IMR-90 (cell line): ENCODE data around the gene E2F3. TPM values are rescaled to one million over a fixed set of nuclear protein-coding genes. Genes with fewer than 3 reads are reported as not detected.
A peak's percentile ranks its signal among the peaks of the same experiment; 100 is the strongest.

Experiments used
- ATAC-seq: fragments of 200-7000 bp; cut with Tn5 transposase; 2 replicates; pipeline ENCODE4 v1.9.1; 2020; ENCODE audit warnings: low read depth, mild to moderate bottlenecking, moderate library complexity
- BruUV-seq: library from RNA; stranded (reverse); fragments of 400-500 nt; replicated peaks from 2 replicates; lab custom pipeline; 2021; lab: Mats Ljungman, UMichigan
- CTCF ChIA-PET: fragments of 300-600 bp; formaldehyde crosslinking; extraction: SDS; loops from one replicate; lab custom pipeline; 2021; ENCODE audit warnings: antibody characterized with exemption; lab: Yijun Ruan, JAX
- POLR2A ChIA-PET: fragments of 300-600 bp; sonication (Branson Sonifier 250); formaldehyde crosslinking; loops from one replicate; lab custom pipeline; 2022; ENCODE audit warnings: antibody characterized with exemption; ENCODE audit not compliant: unreplicated experiment; lab: Charles Lee
- DNase-seq: peaks from one replicate; pipeline ENCODE4 v3.0.0; 2013
- H2AFZ ChIP-seq: replicated peaks from 2 replicates; pipeline ENCODE3; 2013; ENCODE audit warnings: low read length, mild to moderate bottlenecking; ENCODE audit not compliant: poor library complexity
- H2AK5ac ChIP-seq: 2 replicates; pipeline ENCODE4 v1.6.1; 2013; ENCODE audit warnings: low read depth, low read length, inconsistent platforms
- H2AK9ac ChIP-seq: replicated peaks from 2 replicates; pipeline ENCODE3; 2013; ENCODE audit warnings: mild to moderate bottlenecking, low read depth, low read length, moderate library complexity; ENCODE audit not compliant: poor library complexity
- H2BK120ac ChIP-seq: 2 replicates; pipeline ENCODE4 v1.6.1; 2013; ENCODE audit warnings: low read depth, low read length, inconsistent platforms
- H2BK15ac ChIP-seq: 3 replicates; pipeline ENCODE4 v1.6.1; 2013; ENCODE audit warnings: low read depth, low read length, inconsistent platforms
- H2BK20ac ChIP-seq: 2 replicates; pipeline ENCODE4 v1.6.1; 2013; ENCODE audit warnings: low read depth, mild to moderate bottlenecking, inconsistent platforms, low read length, moderate library complexity
- H2BK5ac ChIP-seq: 2 replicates; pipeline ENCODE4 v1.6.1; 2013; ENCODE audit warnings: mild to moderate bottlenecking, low read depth, low read length, inconsistent platforms; ENCODE audit not compliant: poor library complexity, severe bottlenecking
- H3K14ac ChIP-seq: replicated peaks from 2 replicates; pipeline ENCODE4 v1.6.1; 2013; ENCODE audit warnings: low read depth, low read length, inconsistent platforms
- H3K18ac ChIP-seq: 2 replicates; pipeline ENCODE4 v1.6.1; 2013; ENCODE audit warnings: low read depth, low read length, control low read depth
- H3K23ac ChIP-seq: 2 replicates; pipeline ENCODE4 v1.6.1; 2013; ENCODE audit warnings: low read depth, low read length, inconsistent platforms
- H3K27ac ChIP-seq: 2 replicates; pipeline ENCODE4 v1.5.1; 2013; ENCODE audit warnings: mild to moderate bottlenecking, control low read depth, low read length; ENCODE audit not compliant: insufficient read depth
- H3K27me3 ChIP-seq: 2 replicates; pipeline ENCODE4 v1.6.1; 2013; ENCODE audit warnings: low read length; ENCODE audit not compliant: control insufficient read depth, insufficient read depth
- H3K36me3 ChIP-seq: 2 replicates; pipeline ENCODE4 v1.6.1; 2013; ENCODE audit warnings: low read length, mixed read lengths; ENCODE audit not compliant: control insufficient read depth, insufficient read depth
- H3K4ac ChIP-seq: 2 replicates; pipeline ENCODE4 v1.6.1; 2013; ENCODE audit warnings: low read depth, low read length, inconsistent platforms
- H3K4me1 ChIP-seq: 2 replicates; pipeline ENCODE4 v1.6.1; 2013; ENCODE audit warnings: low read length, mixed read lengths; ENCODE audit not compliant: control insufficient read depth, insufficient read depth
- H3K4me2 ChIP-seq: 2 replicates; pipeline ENCODE4 v1.6.1; 2013; ENCODE audit warnings: low read depth, mild to moderate bottlenecking, control low read depth, low read length, moderate library complexity
- H3K4me3 ChIP-seq: 2 replicates; pipeline ENCODE4 v1.5.1; 2013; ENCODE audit warnings: low read depth, mild to moderate bottlenecking, control low read depth, low read length, moderate library complexity; ENCODE audit not compliant: insufficient read depth
- H3K56ac ChIP-seq: 2 replicates; pipeline ENCODE4 v1.6.1; 2013; ENCODE audit warnings: low read length, inconsistent platforms; ENCODE audit not compliant: insufficient read depth; ENCODE audit errors: extremely low read depth
- H3K79me1 ChIP-seq, 2 experiments: 2 replicates each; pipeline ENCODE4 v1.6.1; 2013; ENCODE audit warnings: low read length in 2 of 2, inconsistent platforms in 1 of 2, low read depth in 1 of 2
- H3K9ac ChIP-seq: 2 replicates; pipeline ENCODE4 v1.6.1; 2013; ENCODE audit warnings: low read depth, low read length, control low read depth
- H3K9me1 ChIP-seq: 2 replicates; pipeline ENCODE4 v1.6.1; 2013; ENCODE audit warnings: low read length, inconsistent platforms; ENCODE audit not compliant: insufficient read depth
- H3K9me3 ChIP-seq: 2 replicates; pipeline ENCODE4 v1.6.1; 2013; ENCODE audit warnings: low read length; ENCODE audit not compliant: control insufficient read depth, insufficient read depth
- H4K20me1 ChIP-seq: 2 replicates; pipeline ENCODE4 v1.6.1; 2013; ENCODE audit warnings: low read length, inconsistent platforms; ENCODE audit not compliant: insufficient read depth
- H4K5ac ChIP-seq: 2 replicates; pipeline ENCODE4 v1.6.1; 2013; ENCODE audit warnings: mild to moderate bottlenecking, low read depth, low read length, control low read depth
- H4K8ac ChIP-seq, 2 experiments: 2 replicates each; pipeline ENCODE4 v1.6.1; 2013; ENCODE audit warnings: low read depth in 2 of 2, low read length in 2 of 2, control low read depth in 1 of 2, inconsistent platforms in 1 of 2
- H4K91ac ChIP-seq: 2 replicates; pipeline ENCODE4 v1.6.1; 2013; ENCODE audit warnings: low read depth, low read length, inconsistent platforms; ENCODE audit not compliant: insufficient read depth
- BHLHE40 ChIP-seq: fragments of 150-350 bp; IDR thresholded peaks from 2 replicates; pipeline ENCODE4 v1.6.1; 2016; ENCODE audit warnings: mild to moderate bottlenecking, low read depth, low read length
- CEBPB ChIP-seq: IDR thresholded peaks from 2 replicates; pipeline ENCODE4 v1.6.1; 2012; ENCODE audit warnings: low read depth, low read length, improper control_type of control experiment
- CHD1 ChIP-seq: IDR thresholded peaks from 2 replicates; pipeline ENCODE4 v1.6.1; 2012; ENCODE audit warnings: low read depth, low read length, improper control_type of control experiment
- CTCF ChIP-seq: conservative IDR thresholded peaks from 2 replicates; pipeline ENCODE4 v1.5.1; 2012; ENCODE audit warnings: mild to moderate bottlenecking, low read depth, low read length, improper control_type of control experiment
- FOS ChIP-seq: fragments of 150-350 bp; IDR thresholded peaks from 2 replicates; pipeline ENCODE4 v1.6.1; 2016; ENCODE audit warnings: low read depth, low read length
- MAFK ChIP-seq: IDR thresholded peaks from 2 replicates; pipeline ENCODE4 v1.6.1; 2012; ENCODE audit warnings: low read depth, low read length, improper control_type of control experiment
- MAZ ChIP-seq: IDR thresholded peaks from 2 replicates; pipeline ENCODE4 v1.6.1; 2012; ENCODE audit warnings: low read depth, mild to moderate bottlenecking, low read length, improper control_type of control experiment, moderate library complexity, borderline replicate concordance
- MXI1 ChIP-seq: IDR thresholded peaks from 2 replicates; pipeline ENCODE4 v1.6.1; 2012; ENCODE audit warnings: low read depth, mild to moderate bottlenecking, low read length, moderate library complexity, borderline replicate concordance
- NFE2L2 ChIP-seq: fragments of 150-350 bp; IDR thresholded peaks from 2 replicates; pipeline ENCODE4 v1.6.1; 2016; ENCODE audit warnings: low read depth, mild to moderate bottlenecking, low read length
- POLR2A ChIP-seq: IDR thresholded peaks from 2 replicates; pipeline ENCODE4 v1.6.1; 2012; ENCODE audit warnings: mild to moderate bottlenecking, low read depth, low read length
- RAD21 ChIP-seq: IDR thresholded peaks from 2 replicates; pipeline ENCODE4 v1.6.1; 2012; ENCODE audit warnings: low read length, improper control_type of control experiment
- RCOR1 ChIP-seq: IDR thresholded peaks from 2 replicates; pipeline ENCODE4 v1.6.1; 2012; ENCODE audit warnings: mild to moderate bottlenecking, low read length, improper control_type of control experiment; ENCODE audit not compliant: insufficient replicate concordance
- RFX5 ChIP-seq: IDR thresholded peaks from 2 replicates; pipeline ENCODE4 v1.8.0; 2012; ENCODE audit warnings: low read depth, mild to moderate bottlenecking, low read length, moderate library complexity
- SMC3 ChIP-seq: fragments of 150-350 bp; IDR thresholded peaks from 2 replicates; pipeline ENCODE4 v1.6.1; 2016; ENCODE audit warnings: low read depth, mild to moderate bottlenecking, antibody characterized with exemption, low read length, moderate library complexity
- WGBS, 2 experiments: methylation state at CpG; one replicate each; pipeline versions ENCODE4 v1.1.5 to v1.1.7; 2013; ENCODE audit warnings: missing lambda C conversion rate in 2 of 2; ENCODE audit not compliant: insufficient read length in 1 of 2; ENCODE audit errors: extremely low coverage in 2 of 2; 5-methylcytosine and 5-hydroxymethylcytosine counted together
- dilution Hi-C: fragments of 300-500 bp; cut with HindIII; formaldehyde crosslinking; loops from one replicate; pipeline ENCODE4 v1.14.3; 2018; ENCODE audit warnings: low sequenced_read_pairs; ENCODE audit not compliant: unreplicated experiment
- in situ Hi-C: fragments of 300-500 bp; cut with MboI; formaldehyde crosslinking; loops from 3 replicates; pipeline ENCODE4 v1.14.3; 2019; ENCODE audit warnings: low sequenced_read_pairs, inconsistent platforms, mixed read lengths
- intact Hi-C: fragments of 100-400 bp; cut with micrococcal nuclease; formaldehyde crosslinking; loops from 2 replicates; pipeline ENCODE4 v1.10.0; 2022
- polyA plus RNA-seq, 3 experiments: library from polyadenylated mRNA; depleted of rRNA; stranded (reverse); fragments of >200 nt; gene quantifications; 2 replicates each; pipeline ENCODE4 v1.2.3, GENCODE V29; 2012; ENCODE audit warnings: low replicate concordance in 1 of 3
- total RNA-seq: library from RNA; depleted of rRNA; stranded (reverse); fragments of >200 nt; gene quantifications from 2 replicates; pipeline ENCODE4 v1.2.3, GENCODE V29; 2012
- TF ChIP-seq, protein P1 (sequence below): fragments of 150-350 bp; IDR thresholded peaks from 2 replicates; pipeline ENCODE4 v1.6.1; 2016; ENCODE audit warnings: low read depth, mild to moderate bottlenecking, low read length, moderate library complexity, borderline replicate concordance
- TF ChIP-seq, protein P2 (sequence below): fragments of 150-350 bp; IDR thresholded peaks from 2 replicates; pipeline ENCODE4 v1.6.1; 2017; ENCODE audit warnings: mild to moderate bottlenecking, antibody characterized with exemption, low read length, low read depth

The E2F3 gene
- total and polyA plus RNA-seq, 2 of the 4 experiments (the other 2 are of a cell fraction): 2.3 to 8.2 TPM

DNA sequence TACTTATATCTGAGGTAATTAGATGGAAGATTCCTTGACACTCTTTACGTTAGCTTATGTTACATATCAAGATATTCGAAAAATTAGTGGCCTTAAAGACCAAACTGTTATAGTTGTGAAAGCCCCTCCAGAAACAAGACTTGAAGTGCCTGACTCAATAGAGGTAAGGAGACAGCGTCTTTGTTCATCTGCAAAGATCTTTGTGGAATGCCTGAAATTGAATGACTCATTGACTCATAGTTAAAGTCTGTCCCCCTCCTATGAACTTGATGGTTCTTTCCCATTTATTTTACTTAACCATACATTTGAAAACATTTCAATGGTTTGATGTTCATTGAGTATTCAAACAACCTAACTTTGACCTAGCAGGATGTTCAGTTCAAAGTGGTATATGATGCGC is 85.0 kb downstream of the E2F3 start:
- H4K8ac ChIP-seq: no peak overlapping the region
- H3K4me3 ChIP-seq: no peak overlapping the region
- no peak overlapping the region for H2BK20ac ChIP-seq
- no CpG with 5 or more reads among the region's 4 CpGs for WGBS, 2 experiments
- no peak overlapping the region for H2BK120ac ChIP-seq
- H2BK15ac ChIP-seq: no peak overlapping the region
- H2AK5ac ChIP-seq: no peak overlapping the region
- BruUV-seq: no TSS peak
- H3K9me3 ChIP-seq: no peaks in the 10 kb centered on the region
- H3K9me1 ChIP-seq: peaks cover 3% of the 10 kb centered on the region; the same call in 1 of the 2 replicates
- DNase-seq (peak; percentile 19), ATAC-seq (no peak)
- no peak overlapping the region for H2BK5ac ChIP-seq
- POLR2A ChIA-PET: no interaction called here
- peaks cover 30 to 41% of the 10 kb centered on the region in 2 experiments for H3K79me1 ChIP-seq
- H3K18ac ChIP-seq: no peak overlapping the region
- H3K23ac ChIP-seq: no peak overlapping the region
- H3K14ac ChIP-seq: no peak overlapping the region
- H4K5ac ChIP-seq: no peak overlapping the region
- TF ChIP-seq BHLHE40: no peak
- TF ChIP-seq CTCF: no peak
- TF ChIP-seq NFE2L2: no peak
- TF ChIP-seq MAZ: no peak
- TF ChIP-seq RAD21: no peak
- no peak for TF ChIP-seq RCOR1
- no peak for TF ChIP-seq CHD1
- no peak for TF ChIP-seq MXI1
- no peak for TF ChIP-seq FOS
- TF ChIP-seq SMC3: no peak
- TF ChIP-seq, protein P1, sequence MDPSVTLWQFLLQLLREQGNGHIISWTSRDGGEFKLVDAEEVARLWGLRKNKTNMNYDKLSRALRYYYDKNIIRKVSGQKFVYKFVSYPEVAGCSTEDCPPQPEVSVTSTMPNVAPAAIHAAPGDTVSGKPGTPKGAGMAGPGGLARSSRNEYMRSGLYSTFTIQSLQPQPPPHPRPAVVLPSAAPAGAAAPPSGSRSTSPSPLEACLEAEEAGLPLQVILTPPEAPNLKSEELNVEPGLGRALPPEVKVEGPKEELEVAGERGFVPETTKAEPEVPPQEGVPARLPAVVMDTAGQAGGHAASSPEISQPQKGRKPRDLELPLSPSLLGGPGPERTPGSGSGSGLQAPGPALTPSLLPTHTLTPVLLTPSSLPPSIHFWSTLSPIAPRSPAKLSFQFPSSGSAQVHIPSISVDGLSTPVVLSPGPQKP: no peak
- TF ChIP-seq, protein P2, sequence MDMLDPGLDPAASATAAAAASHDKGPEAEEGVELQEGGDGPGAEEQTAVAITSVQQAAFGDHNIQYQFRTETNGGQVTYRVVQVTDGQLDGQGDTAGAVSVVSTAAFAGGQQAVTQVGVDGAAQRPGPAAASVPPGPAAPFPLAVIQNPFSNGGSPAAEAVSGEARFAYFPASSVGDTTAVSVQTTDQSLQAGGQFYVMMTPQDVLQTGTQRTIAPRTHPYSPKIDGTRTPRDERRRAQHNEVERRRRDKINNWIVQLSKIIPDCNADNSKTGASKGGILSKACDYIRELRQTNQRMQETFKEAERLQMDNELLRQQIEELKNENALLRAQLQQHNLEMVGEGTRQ: no peak
- TF ChIP-seq RFX5: no peak
- TF ChIP-seq POLR2A: no peak
- no peak for TF ChIP-seq MAFK
- no peak for TF ChIP-seq CEBPB
- H3K36me3 ChIP-seq: peaks cover 28% of the 10 kb centered on the region
- H4K20me1 ChIP-seq: no peaks in the 10 kb centered on the region; the same call in 1 of the 2 replicates
- no peak overlapping the region for H4K91ac ChIP-seq
- H3K27me3 ChIP-seq: no peaks in the 10 kb centered on the region
- no peak overlapping the region for H3K27ac ChIP-seq
- H3K4me1 ChIP-seq: no peaks in the 10 kb centered on the region
- no peak overlapping the region for H2AFZ ChIP-seq
- H3K56ac ChIP-seq: no peak overlapping the region
- intact Hi-C loops (no loop called here), in situ Hi-C loops (no loop called here), dilution Hi-C loops (no loop called here)
- no peak overlapping the region for H3K4me2 ChIP-seq
- H2AK9ac ChIP-seq: no peak overlapping the region
- H3K9ac ChIP-seq: no peak overlapping the region
- CTCF ChIA-PET: interaction anchor here (0.6 kb wide), 1 partner anchor 13 kb away, joined by 5 read pairs; no protein-coding TSS in a partner anchor
- no peak overlapping the region for H3K4ac ChIP-seq
